ENCODE results near the gene WDR20.
A peak's percentile ranks its signal among the peaks of the same experiment; 100 is the strongest.

Gene WDR20

GRCh38 chr14:102234331-102235264 is 94.9 kb downstream of the WDR20 start:
- Histone ChIP-seq H3K27ac (no peak overlapping the region), H4K20me1 (ENCODE audit: insufficient read depth) (no peaks in the 10 kb centered on the region), H3K79me2 (ENCODE audit: insufficient read depth, low read depth) (no peaks in the 10 kb centered on the region), H3K9ac (no peak overlapping the region), H3K4me3 (IDR thresholded peaks at IDR 0.05; ENCODE audit: insufficient read depth, low read depth, low read length) (no peak overlapping the region), H3K4me2 (no peak overlapping the region), H3K36me3 (ENCODE audit: insufficient read depth) (no peaks in the 10 kb centered on the region), H3K27me3 (ENCODE audit: insufficient read depth, low read depth) (no peaks in the 10 kb centered on the region), H3K4me1 (ENCODE audit: low read depth, poor library complexity, severe bottlenecking) (no peaks in the 10 kb centered on the region), H2AFZ (ENCODE audit: low read depth) (no peak overlapping the region)
- TF ChIP-seq CTCF (conservative IDR thresholded peaks at IDR 0.05; ENCODE audit: low read depth, low read length): no peak

- H3K27ac ChIP-seq: no peak overlapping the region
Measured at GRCh38 chr14:102235275-102235897, 95.7 kb downstream of the WDR20 start.

GRCh38 chr14:102236026-102236425 is 96.3 kb downstream of the WDR20 start:
- H3K79me2 ChIP-seq (ENCODE audit: insufficient read depth, low read depth): no peaks in the 10 kb centered on the region
- no peaks in the 10 kb centered on the region for H3K4me1 ChIP-seq (ENCODE audit: low read depth, poor library complexity, severe bottlenecking)
- no peak overlapping the region for H3K4me3 ChIP-seq (IDR thresholded peaks at IDR 0.05; ENCODE audit: insufficient read depth, low read depth, low read length)
- H2AFZ ChIP-seq (ENCODE audit: low read depth): no peak overlapping the region
- H4K20me1 ChIP-seq (ENCODE audit: insufficient read depth): no peaks in the 10 kb centered on the region
- no peak overlapping the region for H3K9ac ChIP-seq
- TF ChIP-seq CTCF (conservative IDR thresholded peaks at IDR 0.05; ENCODE audit: low read depth, low read length): no peak
- H3K4me2 ChIP-seq: no peak overlapping the region
- H3K36me3 ChIP-seq (ENCODE audit: insufficient read depth): no peaks in the 10 kb centered on the region
- H3K27ac ChIP-seq: no peak overlapping the region
- no peaks in the 10 kb centered on the region for H3K27me3 ChIP-seq (ENCODE audit: insufficient read depth, low read depth)

More at GRCh38 chr14:102235275-102235897, 95.7 kb downstream of the WDR20 start:
- Histone ChIP-seq H3K79me2 (ENCODE audit: insufficient read depth, low read depth) (no peaks in the 10 kb centered on the region), H3K4me3 (IDR thresholded peaks at IDR 0.05; ENCODE audit: insufficient read depth, low read depth, low read length) (no peak overlapping the region), H3K36me3 (ENCODE audit: insufficient read depth) (no peaks in the 10 kb centered on the region), H3K9ac (no peak overlapping the region), H4K20me1 (ENCODE audit: insufficient read depth) (no peaks in the 10 kb centered on the region), H3K4me2 (no peak overlapping the region), H3K27me3 (ENCODE audit: insufficient read depth, low read depth) (no peaks in the 10 kb centered on the region), H3K4me1 (ENCODE audit: low read depth, poor library complexity, severe bottlenecking) (no peaks in the 10 kb centered on the region), H2AFZ (ENCODE audit: low read depth) (no peak overlapping the region)
- TF ChIP-seq CTCF (conservative IDR thresholded peaks at IDR 0.05; ENCODE audit: low read depth, low read length): peak; percentile 27; the same call in 1 of the 2 replicates

DNA sequence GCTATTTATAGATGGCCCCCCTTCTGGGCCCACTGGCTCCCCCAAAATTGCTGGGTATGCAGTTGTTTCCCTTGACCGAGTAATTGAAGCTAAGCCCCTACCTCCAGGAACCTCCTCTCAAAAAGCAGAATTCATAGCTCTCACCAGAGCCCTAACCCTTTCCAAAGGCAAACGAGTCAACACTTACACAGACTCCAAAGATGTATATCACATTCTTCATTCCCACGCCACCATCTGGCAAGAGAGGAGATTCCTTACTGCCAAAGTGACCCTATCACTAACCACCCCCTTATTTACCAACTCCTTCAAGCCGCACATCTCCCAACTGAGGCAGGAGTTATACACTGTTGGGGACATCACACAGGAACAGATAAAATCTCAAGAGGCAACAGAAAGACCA is 98.4 kb downstream of the WDR20 start:
- TF ChIP-seq CTCF (conservative IDR thresholded peaks at IDR 0.05; ENCODE audit: low read depth, low read length): no peak
- Histone ChIP-seq H3K27ac (no peak overlapping the region), H3K4me2 (no peak overlapping the region), H4K20me1 (ENCODE audit: insufficient read depth) (no peaks in the 10 kb centered on the region), H3K27me3 (ENCODE audit: insufficient read depth, low read depth) (no peaks in the 10 kb centered on the region), H3K36me3 (ENCODE audit: insufficient read depth) (no peaks in the 10 kb centered on the region), H3K4me1 (ENCODE audit: low read depth, poor library complexity, severe bottlenecking) (no peaks in the 10 kb centered on the region), H2AFZ (ENCODE audit: low read depth) (no peak overlapping the region), H3K79me2 (ENCODE audit: insufficient read depth, low read depth) (no peaks in the 10 kb centered on the region), H3K9ac (no peak overlapping the region), H3K4me3 (IDR thresholded peaks at IDR 0.05; ENCODE audit: insufficient read depth, low read depth, low read length) (no peak overlapping the region)

All from KMS-11 (cell line).